Left colon (tissue), 2 donors: Measurements from ENCODE around the gene OR56A4. TPM values are rescaled to one million over a fixed set of nuclear protein-coding genes. Genes with fewer than 3 reads are reported as not detected.

ENCODE experiments used
- ATAC-seq: fragments of 200-7000 bp; cut with Tn5 transposase; one replicate; pipeline ENCODE4 v1.9.1; 2020; ENCODE audit warnings: mild to moderate bottlenecking, moderate library complexity
- DNase-seq, 2 donors: peaks; one replicate each; pipeline ENCODE4 v3.0.0-alpha.2; 2020
- intact Hi-C, 2 donors: fragments of 100-400 bp; cut with DNase I in 1 of 2; cut with micrococcal nuclease in 1 of 2; formaldehyde crosslinking; loops; one replicate each; pipeline versions ENCODE4 v1.11.2 to v1.14.0; 2022; cut with DNase I, micrococcal nuclease
- long read RNA-seq: library from polyadenylated mRNA; unstranded; transcript quantifications from one replicate; pipeline ENCODE4 v2.0.0, GENCODE V29; 2021
- total RNA-seq, 2 donors: library from RNA; stranded (reverse); fragmentation: NEBNext Ultra II Directional; extraction: Animal tissue kit (Norgen Biotek cat#: 25700); gene quantifications; one replicate each; pipeline ENCODE4 v1.2.1, GENCODE V29; 2021
- donor health status: DM: no; HTN: no; CAD: no.
- donor health status: DM: yes; HTN: yes; CAD: no.

OR56A4 gene, protein sequence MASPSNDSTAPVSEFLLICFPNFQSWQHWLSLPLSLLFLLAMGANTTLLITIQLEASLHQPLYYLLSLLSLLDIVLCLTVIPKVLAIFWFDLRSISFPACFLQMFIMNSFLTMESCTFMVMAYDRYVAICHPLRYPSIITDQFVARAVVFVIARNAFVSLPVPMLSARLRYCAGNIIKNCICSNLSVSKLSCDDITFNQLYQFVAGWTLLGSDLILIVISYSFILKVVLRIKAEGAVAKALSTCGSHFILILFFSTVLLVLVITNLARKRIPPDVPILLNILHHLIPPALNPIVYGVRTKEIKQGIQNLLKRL
- total RNA-seq: under 1 TPM in 1 of 2 donors, not detected in 1; 0.12 TPM
- long read RNA-seq: 0 reads

DNA sequence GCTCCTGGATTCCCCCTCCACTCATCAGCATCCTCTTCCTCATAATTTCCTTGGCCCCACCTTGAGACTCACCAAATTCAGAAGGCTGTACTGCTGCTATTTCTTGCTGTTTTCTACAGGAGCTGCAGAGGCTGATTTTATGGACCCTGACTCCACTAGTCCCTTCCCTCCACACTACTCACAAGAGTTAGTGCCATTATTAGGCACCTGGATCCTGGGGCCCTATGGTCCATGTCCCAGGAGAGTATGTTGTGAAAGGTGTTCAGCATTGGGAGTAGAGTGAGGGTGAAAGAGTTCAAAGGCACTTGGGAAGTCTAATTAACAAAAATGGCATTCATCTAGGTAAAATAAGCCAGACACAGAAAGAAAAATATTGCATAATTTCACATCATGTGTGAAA is at the start of gene OR56A4:
Gene OR56A4, minus strand, starts transcription at position 101 of the 400 bp plus-strand sequence. CDS start 3,954 bp downstream, outside the sequence.
- ATAC-seq: no peak
- intact Hi-C loops: no loop called here

DNA sequence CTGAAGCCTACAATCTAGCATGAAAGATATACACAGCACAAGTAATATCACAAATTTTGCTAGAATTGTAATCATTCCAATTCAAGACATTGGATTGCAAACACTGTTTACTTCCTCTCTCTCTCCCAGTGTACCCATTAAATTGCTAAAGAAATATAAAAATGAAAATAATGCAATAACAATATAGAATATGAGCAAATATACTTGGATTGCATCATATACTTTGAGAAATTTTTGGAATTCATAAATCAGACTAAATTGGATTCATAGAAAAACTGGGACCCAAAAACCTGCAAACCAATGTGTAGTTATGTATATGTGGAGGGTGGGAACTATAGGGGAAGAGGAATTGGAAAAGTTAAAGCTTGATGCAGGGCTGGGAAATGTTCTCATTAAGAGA is 48.8 kb upstream of the OR56A4 start:
- ATAC-seq: no peak
- intact Hi-C loops: no loop called here
- no peak for DNase-seq

More for the DNA sequence above, at the start of gene OR56A4:
- no peak for DNase-seq

DNA sequence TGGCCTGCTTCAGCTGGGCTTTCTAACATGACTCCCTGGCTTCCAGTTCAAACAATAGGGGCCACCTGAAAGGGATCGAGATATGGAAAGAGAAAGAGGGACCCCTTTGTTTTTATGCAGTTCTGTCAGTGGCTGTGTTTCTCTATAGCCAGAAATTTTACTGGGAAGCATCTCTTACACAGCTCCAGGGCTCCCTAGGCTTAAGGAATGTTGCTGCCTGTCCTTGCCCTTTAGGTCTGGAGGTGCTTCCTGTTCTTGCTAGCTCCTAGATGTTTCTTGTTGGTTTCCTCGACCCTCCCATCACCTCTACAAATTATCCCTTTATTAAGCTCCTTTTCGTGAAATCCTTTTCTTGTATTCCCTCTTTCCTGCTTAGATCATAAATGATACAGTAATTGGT is 45.6 kb upstream of the OR56A4 start:
- ATAC-seq (no peak), DNase-seq (no peak)
- intact Hi-C loops: no loop called here

DNA sequence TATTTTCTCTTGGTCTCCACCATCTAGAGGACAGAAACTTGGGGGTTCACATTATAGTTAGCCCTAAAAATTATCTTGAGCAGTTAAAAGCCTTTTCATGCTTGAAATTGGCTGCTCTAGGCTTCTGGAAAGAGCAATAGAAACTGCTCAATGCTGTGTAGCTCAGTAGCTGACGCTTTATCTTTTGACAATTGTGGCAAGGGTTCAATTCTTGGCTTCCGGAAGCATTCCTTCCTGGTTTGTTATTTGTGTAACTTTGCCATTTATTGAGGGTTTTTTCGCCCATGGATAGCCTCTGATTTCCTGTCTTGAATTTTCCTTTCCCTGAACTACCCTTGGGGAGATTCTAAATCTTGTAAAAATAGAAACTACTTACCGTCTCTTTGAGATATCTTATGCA is 34.1 kb upstream of the OR56A4 start:
- ATAC-seq: no peak
- intact Hi-C loops: no loop called here
- no peak for DNase-seq

DNA sequence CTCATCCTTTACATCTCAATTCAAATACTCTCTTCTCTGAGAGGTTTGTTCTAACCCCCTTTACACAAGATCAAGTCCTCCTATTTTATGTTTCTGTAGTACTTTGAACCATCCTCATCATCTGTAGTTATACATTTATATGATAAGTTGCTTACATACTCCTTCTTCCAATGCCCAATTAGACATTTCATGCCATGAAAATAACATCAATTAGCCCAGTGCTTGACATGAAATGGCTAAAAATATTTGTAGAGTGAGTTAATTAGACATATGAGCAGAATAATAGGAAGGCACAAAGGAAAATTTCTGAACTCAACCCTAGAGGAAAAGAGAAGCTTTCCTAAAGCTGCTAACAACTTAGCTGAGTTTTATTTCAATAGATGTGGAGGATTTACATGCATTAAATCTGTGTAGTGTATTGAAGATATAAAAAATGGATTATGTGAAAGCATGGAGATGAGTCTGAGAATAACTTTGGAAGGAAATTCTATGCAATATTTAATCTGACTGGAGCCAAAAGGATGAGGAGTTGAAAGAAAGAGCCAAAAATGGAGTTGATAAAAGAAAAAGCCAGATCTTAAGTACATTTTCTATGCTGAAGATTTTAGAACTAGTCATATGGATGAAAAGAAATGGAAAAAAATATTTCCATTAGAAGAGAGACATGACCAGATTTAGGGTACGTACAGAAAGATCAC is 24.1 kb upstream of the OR56A4 start, which contains the start of gene OR56A1:
Gene OR56A1, minus strand, starts transcription at position 51 of the 698 bp plus-strand sequence. CDS start 3,066 bp downstream, outside the sequence.
- DNase-seq (no peak), ATAC-seq (no peak)
- intact Hi-C loops: no loop called here

DNA sequence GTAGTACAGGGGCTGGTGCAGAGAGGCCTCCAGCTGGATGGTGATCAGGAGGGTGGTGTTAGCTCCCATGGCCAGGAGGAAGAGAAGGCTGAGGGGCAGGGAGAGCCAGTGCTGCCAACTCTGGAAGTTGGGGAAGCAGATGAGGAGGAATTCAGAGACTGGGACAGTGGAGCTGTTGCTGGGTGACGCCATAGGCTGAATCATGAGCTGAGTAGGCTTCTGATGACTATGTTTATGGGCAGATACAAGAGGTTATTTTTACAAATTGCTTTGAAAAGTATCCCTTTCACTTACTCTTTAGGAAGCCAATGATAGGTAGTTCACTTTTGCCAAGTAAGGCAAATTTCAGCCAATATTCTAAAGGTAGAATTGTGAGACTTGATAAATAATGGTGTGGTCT is 20.8 kb upstream of the OR56A4 start:
- no peak for DNase-seq
- ATAC-seq: no peak
- intact Hi-C loops: loop anchor here in 1 of 2 donors (10.0 kb wide), 1 partner anchor 287 kb away; no protein-coding TSS in a partner anchor

DNA sequence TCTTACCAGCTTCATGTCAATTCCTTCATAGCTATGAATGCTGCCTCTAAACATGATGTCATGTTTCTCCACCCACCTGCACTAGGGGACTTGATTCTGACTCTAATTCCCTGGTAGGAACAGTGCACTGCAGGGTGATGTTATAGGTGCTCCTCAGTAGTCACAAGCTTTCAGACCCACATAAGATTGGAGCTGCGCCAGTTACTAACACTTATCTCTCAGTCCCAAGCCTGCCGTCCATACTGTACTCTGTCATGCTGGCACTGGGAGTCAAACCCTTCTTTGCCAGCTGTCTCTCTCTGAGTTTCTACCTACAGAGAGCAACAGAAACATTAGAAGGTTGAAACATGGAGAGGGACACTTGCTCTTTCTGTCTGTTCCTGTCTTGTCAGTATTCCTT is 18.3 kb upstream of the OR56A4 start:
- intact Hi-C loops: loop anchor here in 1 of 2 donors (10.0 kb wide), 1 partner anchor 290 kb away; no protein-coding TSS in a partner anchor
- no peak for ATAC-seq
- no peak for DNase-seq

DNA sequence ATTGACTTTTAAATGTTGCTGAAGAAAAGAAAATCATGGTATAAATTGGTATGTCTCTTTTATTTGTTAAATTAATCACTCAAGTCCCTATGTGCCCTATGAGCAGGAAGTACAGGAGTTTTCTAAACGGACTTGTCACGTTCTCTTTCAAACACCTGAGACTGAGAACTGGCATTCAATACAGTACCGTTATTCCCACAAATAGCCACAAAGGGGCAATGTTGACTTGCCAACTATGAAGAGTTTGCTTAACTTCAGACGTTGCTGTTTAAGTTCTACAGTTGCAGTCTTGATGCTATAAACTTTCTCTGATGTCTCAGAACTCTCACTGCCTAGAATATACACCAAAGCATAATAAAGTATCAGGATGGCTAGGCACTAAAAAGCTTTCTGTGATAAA is 16.2 kb upstream of the OR56A4 start:
- DNase-seq (no peak), ATAC-seq (peak; percentile 84)
- intact Hi-C loops: loop anchor here in 1 of 2 donors (5.0 to 10.0 kb wide), 2 partner anchors 292 to 339 kb away; no protein-coding TSS in a partner anchor

DNA sequence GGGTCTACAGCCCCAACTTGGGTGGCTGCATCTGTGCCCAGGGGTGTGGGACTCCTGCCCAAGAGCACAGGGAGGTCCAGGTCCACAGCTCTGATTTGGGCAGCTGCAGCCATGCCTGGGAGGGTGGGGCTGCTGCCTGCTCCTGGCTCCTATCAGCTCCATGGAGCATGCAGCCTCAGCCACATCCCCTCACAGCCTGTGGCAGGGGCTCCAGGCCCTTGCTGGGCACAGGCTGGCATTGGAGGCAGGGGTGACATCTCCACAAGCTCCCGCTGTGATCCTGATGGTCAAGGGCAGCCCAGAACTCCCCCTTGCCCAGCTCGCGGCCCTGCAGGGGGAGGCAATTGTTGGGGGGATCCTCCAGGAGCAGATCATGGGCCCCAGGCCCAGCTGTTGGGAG is 6.3 kb upstream of the OR56A4 start:
- ATAC-seq (no peak), DNase-seq (no peak)
- intact Hi-C loops: no loop called here

DNA sequence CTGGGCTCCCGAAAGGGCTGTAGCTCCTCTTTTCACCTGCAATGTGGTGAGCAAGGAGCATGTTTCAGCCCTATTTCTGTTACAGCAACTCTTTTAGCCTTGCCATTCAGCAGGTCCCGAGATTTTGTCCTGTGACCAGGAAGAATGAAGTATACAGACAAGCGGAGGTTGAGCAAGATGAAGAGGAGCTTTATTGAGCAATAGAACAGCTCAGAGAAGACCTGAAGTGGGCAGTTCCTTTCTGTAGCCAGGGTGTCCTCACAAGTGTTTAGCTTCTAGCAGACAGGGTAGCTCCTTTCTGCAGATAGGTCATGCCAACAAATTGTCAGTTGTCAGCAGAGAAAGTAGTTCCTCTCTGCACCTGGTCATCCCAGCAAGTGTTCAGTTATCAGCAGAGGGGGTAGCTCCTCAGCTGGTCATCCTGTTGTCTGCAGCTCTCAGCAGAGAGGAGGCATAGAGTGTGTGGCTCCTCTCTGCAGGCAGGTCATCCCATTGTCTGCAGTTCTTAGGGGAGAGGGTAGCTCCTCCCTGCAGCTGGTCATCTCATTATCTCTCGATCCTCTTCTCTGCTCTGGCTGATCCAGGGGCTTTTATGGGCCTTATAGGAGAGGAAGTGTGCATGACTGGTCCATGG is 5.4 kb upstream of the OR56A4 start:
- DNase-seq (no peak), ATAC-seq (no peak)
- intact Hi-C loops: no loop called here

DNA sequence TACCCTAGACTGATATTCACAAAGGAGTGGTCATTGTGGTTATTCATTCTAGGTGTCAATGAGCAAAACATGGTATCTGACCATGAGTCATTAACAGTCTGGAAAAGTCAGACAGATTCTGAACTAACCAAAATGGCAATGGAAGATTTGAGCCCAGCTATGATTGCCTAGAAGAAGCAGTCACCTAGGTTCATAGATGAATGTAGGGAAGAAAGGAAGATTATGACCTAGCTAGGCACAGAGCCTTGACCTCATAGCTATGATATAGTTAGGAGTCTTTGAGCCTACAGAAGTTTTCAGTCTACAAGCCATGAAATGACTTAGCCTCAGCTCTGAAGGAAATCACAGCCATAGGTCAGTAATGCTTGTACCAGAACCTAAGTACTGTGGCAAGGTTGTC is 351 bp downstream of the OR56A4 start:
- DNase-seq (no peak), ATAC-seq (no peak)
- intact Hi-C loops: no loop called here

DNA sequence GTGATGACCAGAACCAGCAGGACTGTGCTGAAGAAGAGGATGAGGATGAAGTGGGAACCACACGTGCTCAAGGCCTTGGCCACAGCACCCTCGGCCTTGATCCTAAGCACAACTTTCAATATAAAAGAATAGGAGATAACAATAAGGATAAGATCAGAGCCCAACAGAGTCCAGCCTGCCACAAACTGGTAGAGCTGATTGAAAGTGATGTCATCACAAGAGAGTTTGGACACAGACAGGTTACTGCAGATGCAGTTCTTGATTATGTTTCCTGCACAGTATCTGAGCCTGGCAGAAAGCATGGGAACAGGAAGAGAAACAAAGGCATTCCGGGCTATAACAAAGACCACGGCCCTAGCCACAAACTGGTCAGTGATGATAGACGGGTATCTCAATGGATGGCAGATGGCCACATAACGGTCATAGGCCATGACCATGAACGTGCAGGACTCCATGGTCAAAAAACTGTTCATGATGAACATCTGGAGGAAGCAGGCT is 4.5 kb downstream of the OR56A4 start:
- ATAC-seq (no peak), DNase-seq (no peak)

DNA sequence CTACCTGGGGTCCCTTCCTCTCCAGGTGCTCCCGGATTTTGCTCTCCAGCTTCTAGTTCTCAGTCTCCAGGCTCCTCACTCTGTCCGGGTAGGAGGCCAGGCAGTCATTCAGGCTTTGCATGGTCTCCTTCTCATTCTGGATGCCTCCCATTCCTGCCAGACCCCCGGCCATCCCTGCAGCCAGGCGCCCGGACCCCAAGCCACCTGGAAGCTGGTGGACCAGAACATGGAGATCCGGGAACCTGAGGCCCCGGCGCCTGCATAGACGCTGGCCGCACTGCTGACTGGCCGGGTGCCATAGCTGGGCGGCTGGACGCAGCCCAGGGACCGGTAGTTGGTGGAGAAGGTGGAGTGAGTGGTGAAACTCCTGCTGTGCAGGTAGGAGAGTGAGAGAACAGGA is 12.0 kb downstream of the OR56A4 start:
- ATAC-seq (no peak), DNase-seq (no peak)
- intact Hi-C loops: no loop called here

More for the DNA sequence above, 4.5 kb downstream of the OR56A4 start:
- intact Hi-C loops: no loop called here

DNA sequence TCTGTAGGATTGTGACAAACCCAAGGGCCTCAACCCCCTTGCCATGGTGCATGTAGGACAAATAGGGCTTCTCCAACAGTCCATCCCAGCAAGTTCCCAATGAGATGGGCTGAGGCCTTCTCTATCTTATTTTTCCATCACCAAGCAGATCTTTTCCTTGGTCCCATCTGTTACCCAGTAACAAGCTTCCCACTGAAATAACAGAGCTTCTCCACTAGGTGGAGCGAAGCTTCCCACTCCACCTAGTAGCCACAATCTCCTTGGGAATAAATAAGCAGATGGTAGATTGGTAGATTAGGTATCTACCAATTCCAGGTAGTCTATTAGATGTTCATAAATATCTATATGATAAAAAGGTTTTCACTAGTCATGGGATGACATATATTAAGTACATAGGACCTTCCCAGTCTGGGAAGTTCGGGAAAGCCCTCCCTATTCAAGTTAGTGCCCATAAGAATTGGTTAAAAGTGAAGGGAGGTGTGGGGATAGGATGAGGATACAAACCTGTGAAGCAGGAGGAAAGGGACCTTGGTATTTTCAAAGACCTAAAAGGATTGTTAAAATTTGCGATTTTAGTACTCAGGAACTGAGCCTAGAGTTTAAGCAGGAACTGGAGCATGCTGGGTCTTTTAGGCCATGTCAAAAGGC is 14.0 kb downstream of the OR56A4 start:
- intact Hi-C loops: no loop called here
- ATAC-seq (peak; percentile 42), DNase-seq (no peak)

DNA sequence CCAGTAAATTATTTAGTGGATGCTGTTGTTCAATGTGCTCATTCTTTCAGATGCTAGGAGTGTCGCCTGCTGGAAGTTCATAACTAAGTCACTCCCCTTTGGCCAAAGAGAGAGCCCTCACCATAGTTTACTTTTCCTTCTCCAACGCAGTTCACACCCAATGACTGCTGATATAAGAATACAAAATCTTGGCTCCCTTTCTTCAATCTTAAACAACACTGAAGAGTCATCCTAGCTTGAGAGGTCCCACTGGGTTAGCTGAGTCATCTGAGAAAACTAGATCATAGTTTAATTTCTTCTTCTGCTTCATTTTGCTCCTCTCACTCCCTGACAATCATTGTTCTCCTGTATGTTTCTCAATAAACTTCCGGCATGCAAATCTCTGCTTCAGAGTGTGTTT is 14.6 kb downstream of the OR56A4 start:
- DNase-seq (no peak), ATAC-seq (no peak)
- intact Hi-C loops: no loop called here

DNA sequence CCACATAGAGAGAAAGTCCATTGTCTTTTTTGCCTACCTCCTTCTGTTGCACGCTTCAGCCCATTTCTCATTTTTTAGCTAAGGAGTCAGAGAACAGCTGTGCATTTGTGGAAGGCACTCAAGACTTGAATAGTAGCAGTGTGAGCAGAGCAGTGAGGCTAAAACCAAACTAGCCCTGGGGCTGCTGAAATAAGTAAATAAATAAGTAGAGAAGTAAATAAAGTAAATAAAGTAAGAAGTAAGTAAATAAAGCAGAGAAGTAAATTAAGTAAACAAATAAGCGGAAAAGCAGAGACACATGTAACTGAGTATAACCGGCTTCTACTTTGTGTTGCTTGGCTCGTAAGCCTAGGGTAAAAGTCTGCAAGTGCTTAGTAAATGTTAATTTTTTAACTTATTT is 17.5 kb downstream of the OR56A4 start:
- no peak for ATAC-seq

DNA sequence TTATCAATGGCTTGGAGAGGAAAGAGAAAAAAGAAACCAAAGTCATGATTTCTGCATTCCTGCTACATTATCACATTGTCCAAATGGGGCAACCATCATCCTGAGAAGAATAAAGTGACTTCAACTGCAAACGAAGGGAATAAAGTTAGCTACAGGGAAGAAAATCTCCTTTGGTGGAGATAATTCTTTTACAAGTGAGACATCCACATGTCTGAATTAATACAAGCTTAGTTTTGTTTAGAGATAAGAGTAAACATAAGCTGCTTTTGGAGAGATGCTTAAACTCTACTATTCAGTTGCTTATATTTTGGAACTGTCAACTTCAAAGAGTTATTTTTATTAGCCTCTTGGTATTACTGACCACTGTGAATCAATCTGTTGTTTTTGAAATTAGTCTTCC is 19.9 kb downstream of the OR56A4 start, which contains the start of gene OR52L1:
Gene OR52L1, minus strand, starts transcription at position 101 of the 400 bp plus-strand sequence. Its CDS starts 55 bp downstream, at position 46.
- intact Hi-C loops: no loop called here
- no peak for ATAC-seq
- DNase-seq: no peak

More for the DNA sequence above, 17.5 kb downstream of the OR56A4 start:
- no peak for DNase-seq
- intact Hi-C loops: no loop called here

DNA sequence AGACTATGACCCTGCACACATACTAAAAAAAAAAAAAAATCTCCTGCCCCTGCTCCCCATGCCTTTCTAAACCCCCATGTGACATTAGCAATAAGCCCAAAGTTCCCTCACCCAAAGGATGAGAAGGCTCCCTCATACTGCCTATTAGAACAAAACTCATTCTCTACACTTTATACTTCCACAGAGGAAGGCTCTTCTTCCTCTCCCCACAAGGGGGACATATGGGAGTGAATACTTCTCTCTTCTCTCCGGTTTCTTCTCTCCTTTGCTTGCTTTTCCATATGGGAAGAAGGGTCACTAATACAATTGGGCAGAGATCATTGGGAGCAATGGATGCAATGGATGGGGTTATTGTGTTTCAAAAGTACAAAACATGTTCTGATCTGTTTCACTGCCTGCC is 23.3 kb downstream of the OR56A4 start:
- ATAC-seq (no peak), DNase-seq (no peak)
- intact Hi-C loops: no loop called here

DNA sequence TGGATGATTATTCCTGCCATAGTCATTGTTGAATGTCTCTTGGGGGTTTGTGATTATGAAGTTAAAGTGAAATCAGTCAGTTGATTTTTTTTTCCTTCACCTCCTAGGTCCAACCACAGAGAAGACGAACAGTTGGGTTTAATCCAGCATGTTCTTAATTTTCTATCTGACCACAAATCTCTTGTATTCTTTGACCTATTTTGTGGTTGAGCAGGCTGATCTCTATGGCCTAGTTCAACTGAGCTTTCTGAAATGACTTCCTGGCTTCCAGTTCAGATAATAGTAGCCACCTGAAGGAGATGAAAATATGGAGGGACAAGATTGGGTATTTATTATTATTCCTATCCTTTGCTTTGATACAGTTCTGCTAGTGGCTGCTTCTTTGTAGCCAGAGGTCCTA is 33.2 kb downstream of the OR56A4 start:
- no peak for ATAC-seq
- no peak for DNase-seq
- intact Hi-C loops: no loop called here
